T-cell (primary cell): Measurements from ENCODE around the gene SLC23A2. TPM values are rescaled to one million over a fixed set of nuclear protein-coding genes. Genes with fewer than 3 reads are reported as not detected.

Experiments
- ATAC-seq, 4 experiments: fragments of 200-7000 bp in 3 of 4; fragments of 150-1000 bp in 1 of 4; cut with Tn5 transposase; replicated peaks in 1 of 4; 1 replicate in 3 of 4; 2 replicates in 1 of 4; pipeline ENCODE4 v1.10.0; 2021; ENCODE audit warnings: moderate library complexity in 3 of 4, mild to moderate bottlenecking in 2 of 4, moderate number of reproducible peaks in 1 of 4
- CTCF ChIA-PET, 2 donors: fragments of 300-600 bp; sonication (Branson Sonifier 250); formaldehyde crosslinking; loops; one replicate each; lab custom pipeline; 2022; ENCODE audit warnings: antibody characterized with exemption in 2 of 2; lab: Charles Lee
- POLR2A ChIA-PET, 2 donors: fragments of 300-600 bp; sonication (Branson Sonifier 250); formaldehyde crosslinking; loops; one replicate each; lab custom pipeline; 2022; ENCODE audit warnings: antibody characterized with exemption in 2 of 2; lab: Charles Lee
- DNase-seq, 35 experiments: peaks; one replicate each; pipeline versions ENCODE4 v3.0.0 to v3.0.0-alpha.2; 2013 to 2023
- H3K27ac ChIP-seq: one replicate; pipeline ENCODE4 v1.5.1; 2013; ENCODE audit warnings: low read length
- H3K27me3 ChIP-seq, 2 experiments: replicated peaks in 1 of 2; 1 replicate in 1 of 2; 2 replicates in 1 of 2; pipeline versions ENCODE4 v1.6.1 to v1.7.0; 2013; ENCODE audit warnings: low read length in 1 of 2, mixed read lengths in 1 of 2; ENCODE audit not compliant: control insufficient read depth in 2 of 2, insufficient read depth in 2 of 2; ENCODE audit errors: extremely low read depth in 1 of 2
- H3K36me3 ChIP-seq, 2 donors: 1 replicate in 1 of 2; 2 replicates in 1 of 2; pipeline versions ENCODE4 v1.6.1 to v1.7.0; 2013; ENCODE audit warnings: low read length in 1 of 2; ENCODE audit not compliant: control insufficient read depth in 2 of 2, insufficient read depth in 1 of 2; ENCODE audit errors: extremely low read depth in 1 of 2
- H3K4me1 ChIP-seq, 2 experiments: 1 replicate in 1 of 2; 2 replicates in 1 of 2; pipeline versions ENCODE4 v1.6.1 to v1.7.0; 2013; ENCODE audit warnings: low read length in 2 of 2, mixed read lengths in 1 of 2; ENCODE audit not compliant: insufficient read depth in 2 of 2, control insufficient read depth in 1 of 2; ENCODE audit errors: extremely low read depth in 1 of 2
- H3K4me3 ChIP-seq, 2 donors: 1 replicate in 1 of 2; 2 replicates in 1 of 2; pipeline versions ENCODE4 v1.5.1 to v1.7.0; 2013; ENCODE audit warnings: mild to moderate bottlenecking in 2 of 2, low read length in 1 of 2, moderate library complexity in 1 of 2; ENCODE audit not compliant: control insufficient read depth in 1 of 2; ENCODE audit errors: extremely low read depth in 1 of 2
- H3K9me3 ChIP-seq: 2 replicates; pipeline ENCODE4 v1.7.0; 2013
- H3K27ac Mint-ChIP-seq, 2 donors: one replicate each; pipeline ENCODE4 v1.8.0; 2020 to 2021; ENCODE audit warnings: mild to moderate bottlenecking in 2 of 2, mixed read lengths in 2 of 2
- H3K27me3 Mint-ChIP-seq, 2 donors: one replicate each; pipeline ENCODE4 v1.8.0; 2021 to 2022; ENCODE audit warnings: mixed read lengths in 2 of 2
- H3K36me3 Mint-ChIP-seq: one replicate; pipeline ENCODE4 v1.8.0; 2021; ENCODE audit warnings: mixed read lengths
- H3K4me1 Mint-ChIP-seq, 3 donors: one replicate each; pipeline ENCODE4 v1.8.0; 2020 to 2022; ENCODE audit warnings: mixed read lengths in 3 of 3, mild to moderate bottlenecking in 1 of 3
- H3K4me3 Mint-ChIP-seq, 3 donors: one replicate each; pipeline ENCODE4 v1.8.0; 2020 to 2022; ENCODE audit warnings: mild to moderate bottlenecking in 3 of 3, mixed read lengths in 3 of 3, moderate library complexity in 3 of 3
- H3K9me3 Mint-ChIP-seq, 3 donors: one replicate each; pipeline ENCODE4 v1.8.0; 2020 to 2022; ENCODE audit warnings: mixed read lengths in 3 of 3
- WGBS: methylation state at CpG from one replicate; pipeline ENCODE4 v1.1.5; 2013; ENCODE audit warnings: missing lambda C conversion rate; ENCODE audit not compliant: insufficient coverage; 5-methylcytosine and 5-hydroxymethylcytosine counted together
- total RNA-seq, 35 experiments: library from RNA in 6 of 35; stranded (reverse) in 6 of 35; fragments of 120-200 nt in 1 of 35; gene quantifications; one replicate each; pipeline versions ENCODE4 v1.2.1 to v1.2.4 and lab custom pipeline; 2013 to 2026

SLC23A2 gene
- total RNA-seq, 5 donors from 2014 or later (not counting 1 experiment from before 2014, with no cell fraction given) = 17.7 to 22.9 (median 20.9) TPM

GRCh38 chr20:4805663-4806449, 195.5 kb downstream of the SLC23A2 start:
- DNase-seq = no peak
- no peak for ATAC-seq
- peaks cover 27 to 38% of the 10 kb centered on the region in 2 experiments for H3K4me1 ChIP-seq
- no peaks in the 10 kb centered on the region for H3K9me3 ChIP-seq
- Mint-ChIP-seq H3K4me1 (peaks cover 50 to 60% (median 58%) of the 10 kb centered on the region in 3 donors), H3K36me3 (peaks cover 27% of the 10 kb centered on the region), H3K4me3 (no peak overlapping the region), H3K27ac (peak overlapping the region; percentile 32 to 82), H3K9me3 (no peaks in the 10 kb centered on the region), H3K27me3 (no peaks in the 10 kb centered on the region)
- peaks cover 18 to 43% of the 10 kb centered on the region in 2 donors for H3K36me3 ChIP-seq
- ChIA-PET POLR2A (interaction anchor here in 1 of 2 donors (0.6 kb wide), 1 partner anchor 143 kb away, joined by 3 read pairs; no protein-coding TSS in a partner anchor), CTCF (no interaction called here)
- H3K4me3 ChIP-seq = no peak overlapping the region
- WGBS = 90% methylated on average over 13 of the region's 18 CpGs
- no peaks in the 10 kb centered on the region for H3K27me3 ChIP-seq
- H3K27ac ChIP-seq = no peak overlapping the region

DNA sequence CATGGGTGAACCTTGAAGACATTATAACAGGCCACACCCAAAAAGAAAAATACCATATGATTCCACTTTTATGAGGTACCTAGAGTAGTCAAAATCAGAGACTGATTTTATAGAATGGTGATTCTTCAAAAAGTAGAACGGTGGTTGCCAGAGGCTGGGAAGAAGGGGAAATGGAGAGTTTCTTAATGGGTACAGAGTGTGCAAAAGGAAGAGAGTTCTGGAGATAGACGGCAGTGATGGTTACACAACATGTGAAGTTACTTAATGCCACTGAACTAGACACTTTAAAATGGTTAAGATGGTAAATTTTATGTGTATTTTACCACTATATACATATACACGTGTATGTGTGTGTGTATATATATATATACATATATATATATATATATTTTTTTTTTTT, 198.8 kb downstream of the SLC23A2 start:
- H3K27ac Mint-ChIP-seq = peak overlapping the region; percentile 11 to 61
- DNase-seq = no peak

More for the DNA sequence above, 198.8 kb downstream of the SLC23A2 start:
- Mint-ChIP-seq H3K4me3 (no peak overlapping the region), H3K27me3 (no peaks in the 10 kb centered on the region), H3K36me3 (peaks cover 45% of the 10 kb centered on the region), H3K9me3 (no peaks in the 10 kb centered on the region), H3K4me1 (peaks cover 23 to 32% (median 30%) of the 10 kb centered on the region in 3 donors)
- 100% methylated on average over 1 of the region's 3 CpGs for WGBS
- no peaks in the 10 kb centered on the region for H3K9me3 ChIP-seq
- ChIA-PET POLR2A (no interaction called here), CTCF (interaction anchor here in 1 of 2 donors (0.5 kb wide), 1 partner anchor 22 kb away, joined by 3 read pairs; no protein-coding TSS in a partner anchor)
- peaks cover 28 to 63% of the 10 kb centered on the region in 2 donors for H3K36me3 ChIP-seq
- H3K4me1 ChIP-seq = peaks cover 0 to 7% of the 10 kb centered on the region in 2 experiments
- no peak overlapping the region for H3K4me3 ChIP-seq
- H3K27me3 ChIP-seq = no peaks in the 10 kb centered on the region
- ATAC-seq = no peak
- H3K27ac ChIP-seq = no peak overlapping the region

Other genes with a start within 250 kb of the SLC23A2 start
- 10 to 100 TPM; 24.6 to 38.4 (median 27.5) TPM for gene RASSF2, start 177.9 kb downstream of the SLC23A2 start, total RNA-seq
- gene TMEM230, start 111.6 kb upstream of the SLC23A2 start, total RNA-seq = 10 to 100 TPM; 55.6 to 72.7 (median 69.0) TPM
- 10 to 100 TPM; 30.8 to 54.7 (median 48.2) TPM for gene PCNA, start 118.4 kb upstream of the SLC23A2 start, total RNA-seq
- gene CDS2, start 125.5 kb upstream of the SLC23A2 start, total RNA-seq = 10 to 100 TPM; 47.1 to 62.2 (median 48.9) TPM